KBM-7 (cell line): ENCODE measurements around the gene SENP6.
"Not testable (repeated sequence)": the region's sequence is repeated elsewhere in the genome, so short reads cannot be mapped to it uniquely, and the experiment has no call there.

ENCODE experiments used
- DNase-seq: peaks from one replicate; pipeline ENCODE4 v3.0.0-alpha.2; 2015
- in situ Hi-C: fragments of 300-500 bp; cut with MboI; formaldehyde crosslinking; loops from 2 replicates; pipeline ENCODE4 v1.14.3; 2020; ENCODE audit warnings: low sequenced_read_pairs, low pct_unique_long_range_greater_than_20kb, mixed read lengths

The SENP6 gene

GRCh38 chr6:75601304-75602245 is at the start of gene SENP6:
TSS of gene SENP6 (plus strand) at chr6:75601880. CDS start at chr6:75602525, 645 bp downstream.
- peak; percentile 79 for DNase-seq
- in situ Hi-C loops, result no loop called here

- in situ Hi-C loops, result no loop called here
- DNase-seq, result no peak
Observed at GRCh38 chr6:75556240-75556639, 45.4 kb upstream of the SENP6 start.

- in situ Hi-C loops, result no loop called here
- no peak for DNase-seq
Observed at GRCh38 chr6:75557068-75557467, 44.6 kb upstream of the SENP6 start.

GRCh38 chr6:75563032-75563431 is 38.6 kb upstream of the SENP6 start:
- peak; percentile 28 for DNase-seq
- in situ Hi-C loops, result no loop called here

- no peak for DNase-seq
- in situ Hi-C loops, result no loop called here
Observed at GRCh38 chr6:75566137-75566767, 35.4 kb upstream of the SENP6 start.

GRCh38 chr6:75568100-75568499 is 33.6 kb upstream of the SENP6 start:
- in situ Hi-C loops, result no loop called here
- no peak for DNase-seq

GRCh38 chr6:75568965-75569364 is 32.7 kb upstream of the SENP6 start:
- in situ Hi-C loops, result no loop called here
- DNase-seq, result no peak

GRCh38 chr6:75570671-75571070 is 31.0 kb upstream of the SENP6 start:
- in situ Hi-C loops, DNase-seq: not testable (repeated sequence)

GRCh38 chr6:75572072-75572471 is 29.6 kb upstream of the SENP6 start:
- no peak for DNase-seq
- in situ Hi-C loops, result no loop called here

- in situ Hi-C loops, result no loop called here
- DNase-seq, result no peak
Observed at GRCh38 chr6:75579951-75580350, 21.7 kb upstream of the SENP6 start.

GRCh38 chr6:75581231-75581630 is 20.4 kb upstream of the SENP6 start:
- no peak for DNase-seq
- in situ Hi-C loops, result no loop called here

GRCh38 chr6:75584552-75584951 is 17.1 kb upstream of the SENP6 start:
- in situ Hi-C loops, result not testable (repeated sequence)

GRCh38 chr6:75588948-75589347 is 12.7 kb upstream of the SENP6 start:
- in situ Hi-C loops, result no loop called here
- DNase-seq, result no peak

More at GRCh38 chr6:75584552-75584951, 17.1 kb upstream of the SENP6 start:
- not testable (repeated sequence) for DNase-seq

GRCh38 chr6:75590370-75590769 is 11.3 kb upstream of the SENP6 start:
- in situ Hi-C loops, result no loop called here
- DNase-seq, result no peak

- DNase-seq, in situ Hi-C loops: not testable (repeated sequence)
Observed at GRCh38 chr6:75596380-75596779, 5.3 kb upstream of the SENP6 start.

- peak; percentile 33 for DNase-seq
- in situ Hi-C loops, result no loop called here
Observed at GRCh38 chr6:75600768-75601167, 912 bp upstream of the SENP6 start.

GRCh38 chr6:75602246-75603105 is 796 bp downstream of the SENP6 start:
- DNase-seq, result peak; percentile 64

GRCh38 chr6:75603106-75603420 is 1.4 kb downstream of the SENP6 start:
- no peak for DNase-seq
- in situ Hi-C loops, result no loop called here

More at GRCh38 chr6:75602246-75603105, 796 bp downstream of the SENP6 start:
- in situ Hi-C loops, result no loop called here

- DNase-seq, result no peak
- in situ Hi-C loops, result no loop called here
Observed at GRCh38 chr6:75604294-75604693, 2.6 kb downstream of the SENP6 start.

- in situ Hi-C loops, result no loop called here
- no peak for DNase-seq
Observed at GRCh38 chr6:75605635-75606034, 4.0 kb downstream of the SENP6 start.
